AG08396 (cell line): ENCODE results near the gene IVNS1ABP.
"Not testable (repeated sequence)": the region's sequence is repeated elsewhere in the genome, so short reads cannot be mapped to it uniquely, and the experiment has no call there.

Experiments
- DNase-seq: peaks from one replicate; pipeline ENCODE4 v3.0.0; 2012; ENCODE audit warnings: low spot score, mixed read lengths

Gene IVNS1ABP

GRCh38 chr1:185292237-185292636 is 24.8 kb downstream of the IVNS1ABP start:
- no peak for DNase-seq

- no peak for DNase-seq
Measured at GRCh38 chr1:185291652-185292051, 25.4 kb downstream of the IVNS1ABP start.

- DNase-seq, result no peak
Measured at GRCh38 chr1:185291159-185291558, 25.9 kb downstream of the IVNS1ABP start.

GRCh38 chr1:185289880-185290279 is 27.2 kb downstream of the IVNS1ABP start:
- no peak for DNase-seq

- no peak for DNase-seq
Measured at GRCh38 chr1:185288435-185288834, 28.6 kb downstream of the IVNS1ABP start.

- no peak for DNase-seq
Measured at GRCh38 chr1:185287451-185287850, 29.6 kb downstream of the IVNS1ABP start.

GRCh38 chr1:185284533-185285276 is 32.3 kb downstream of the IVNS1ABP start:
- no peak for DNase-seq

GRCh38 chr1:185284116-185284515 is 32.9 kb downstream of the IVNS1ABP start:
- no peak for DNase-seq

GRCh38 chr1:185281245-185281644 is 35.8 kb downstream of the IVNS1ABP start:
- DNase-seq, result no peak

GRCh38 chr1:185280589-185280988 is 36.5 kb downstream of the IVNS1ABP start:
- no peak for DNase-seq

GRCh38 chr1:185279571-185279970 is 37.5 kb downstream of the IVNS1ABP start:
- no peak for DNase-seq

GRCh38 chr1:185271921-185272320 is 45.1 kb downstream of the IVNS1ABP start:
- DNase-seq, result no peak

- DNase-seq, result no peak
Measured at GRCh38 chr1:185268352-185268751, 48.7 kb downstream of the IVNS1ABP start.

- DNase-seq, result no peak
Measured at GRCh38 chr1:185267701-185268100, 49.3 kb downstream of the IVNS1ABP start.

GRCh38 chr1:185267301-185267700 is 49.7 kb downstream of the IVNS1ABP start:
- no peak for DNase-seq

- DNase-seq, result no peak
Measured at GRCh38 chr1:185265314-185265713, 51.7 kb downstream of the IVNS1ABP start.

- DNase-seq, result no peak
Measured at GRCh38 chr1:185263780-185264179, 53.3 kb downstream of the IVNS1ABP start.

GRCh38 chr1:185263292-185263691 is 53.8 kb downstream of the IVNS1ABP start:
- DNase-seq, result no peak

GRCh38 chr1:185262151-185262550 is 54.9 kb downstream of the IVNS1ABP start:
- DNase-seq, result no peak

GRCh38 chr1:185260611-185261010 is 56.4 kb downstream of the IVNS1ABP start:
- no peak for DNase-seq

GRCh38 chr1:185258676-185259075 is 58.4 kb downstream of the IVNS1ABP start:
- no peak for DNase-seq

GRCh38 chr1:185257950-185258208 is 59.2 kb downstream of the IVNS1ABP start:
- no peak for DNase-seq

GRCh38 chr1:185257116-185257949 is 59.7 kb downstream of the IVNS1ABP start:
- not testable (repeated sequence) for DNase-seq

GRCh38 chr1:185255595-185255994 is 61.4 kb downstream of the IVNS1ABP start:
- DNase-seq, result not testable (repeated sequence)
